Measurements from ENCODE around the gene PLXNB3.

The PLXNB3 gene

DNA sequence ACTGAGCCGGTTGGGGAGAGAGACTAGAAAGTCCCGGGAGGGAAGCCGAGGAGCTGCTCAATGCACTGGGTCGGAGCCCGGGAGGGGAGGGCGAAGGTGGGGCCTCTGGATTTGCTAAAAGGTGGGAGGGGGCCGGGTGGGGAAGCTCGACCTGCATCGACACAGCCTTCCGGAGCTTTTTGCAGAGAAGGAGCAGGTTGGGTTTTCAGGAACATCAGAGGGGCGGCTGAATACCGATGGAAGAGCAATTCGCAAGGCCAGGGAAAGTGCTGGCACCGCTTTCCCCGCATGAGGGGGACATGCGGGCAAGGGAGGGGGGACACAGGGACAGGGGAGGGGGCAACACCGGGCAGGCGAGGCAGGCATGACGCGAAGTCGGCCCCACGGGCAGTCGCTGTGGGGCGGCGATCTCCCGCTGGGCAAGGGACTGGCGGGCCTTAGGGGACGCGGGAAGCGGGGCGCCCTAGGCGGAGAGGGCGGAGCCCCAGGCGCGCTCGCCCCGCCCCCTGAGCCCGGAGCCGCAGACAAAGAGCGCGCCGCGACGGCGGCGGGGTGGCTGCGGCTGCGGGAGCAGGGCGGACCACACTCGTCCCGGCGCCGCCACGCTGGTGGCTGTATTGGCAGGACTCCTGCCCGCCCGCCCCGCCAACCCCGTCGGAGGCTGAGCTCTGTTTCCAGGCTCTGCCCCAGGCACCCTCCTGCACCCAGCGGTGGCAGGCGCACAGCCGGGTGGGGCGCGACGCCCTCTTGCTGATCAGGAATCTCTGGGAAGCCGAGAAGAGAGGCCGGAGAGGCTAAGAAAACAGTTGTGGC is 54.7 kb downstream of the PLXNB3 start:
- peak; percentile 29 for DNase-seq

DNA sequence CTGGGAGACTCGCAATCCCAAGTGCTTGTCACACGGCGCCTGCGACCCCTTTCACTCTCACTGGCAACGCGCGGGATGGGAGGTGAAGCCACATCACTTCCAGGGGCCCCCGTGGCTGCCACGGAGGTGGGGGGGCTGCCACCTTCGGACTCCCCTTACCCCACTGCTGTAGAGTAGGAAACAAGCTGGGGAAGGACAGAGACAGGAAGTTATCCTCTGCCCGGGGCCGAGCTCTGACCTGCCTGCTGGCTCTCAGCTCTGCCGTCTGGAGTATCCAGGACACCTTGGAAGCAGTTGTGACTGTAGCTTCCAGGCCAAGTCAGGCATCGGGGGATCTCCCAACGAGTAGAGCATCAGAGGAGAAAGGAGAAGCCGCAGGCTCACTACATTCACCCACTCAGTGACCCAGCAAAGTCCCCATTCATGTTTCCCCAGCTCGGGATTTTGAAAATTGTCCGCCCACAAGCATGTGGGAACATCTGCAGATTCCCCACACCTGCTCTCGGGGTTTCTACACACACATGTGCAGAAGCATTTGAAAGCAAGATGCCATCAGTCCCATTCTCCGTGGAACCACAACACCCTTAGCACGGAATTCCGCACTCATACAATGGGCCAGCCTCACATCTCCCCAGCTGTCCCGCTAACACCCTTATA is 55.5 kb downstream of the PLXNB3 start:
- DNase-seq: no peak

DNA sequence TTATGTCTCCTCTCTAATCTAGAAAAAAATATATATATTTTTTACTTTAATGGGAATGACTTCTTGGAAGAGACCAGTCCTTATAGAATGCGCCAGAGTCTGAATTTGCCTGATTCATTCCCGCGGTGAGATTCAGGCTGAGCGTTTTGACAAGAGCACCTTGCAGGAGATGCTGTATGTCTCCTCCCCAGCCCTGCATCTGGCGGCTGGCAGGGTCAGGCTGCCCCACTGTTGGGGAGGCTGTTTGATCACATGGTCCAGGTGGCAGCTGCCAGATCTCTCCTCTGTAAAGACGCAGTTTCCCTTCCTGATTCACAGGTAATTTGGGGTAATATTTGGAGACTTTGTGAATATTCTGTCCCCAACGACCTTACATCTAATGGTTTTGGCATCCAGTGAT is 56.6 kb downstream of the PLXNB3 start:
- no peak for DNase-seq

GRCh38 chrX:153821066-153821465 is 57.0 kb downstream of the PLXNB3 start:
- DNase-seq: no peak

- DNase-seq: no peak
These were observed 60.3 kb downstream of the PLXNB3 start for GRCh38 chrX:153824348-153824747.

DNA sequence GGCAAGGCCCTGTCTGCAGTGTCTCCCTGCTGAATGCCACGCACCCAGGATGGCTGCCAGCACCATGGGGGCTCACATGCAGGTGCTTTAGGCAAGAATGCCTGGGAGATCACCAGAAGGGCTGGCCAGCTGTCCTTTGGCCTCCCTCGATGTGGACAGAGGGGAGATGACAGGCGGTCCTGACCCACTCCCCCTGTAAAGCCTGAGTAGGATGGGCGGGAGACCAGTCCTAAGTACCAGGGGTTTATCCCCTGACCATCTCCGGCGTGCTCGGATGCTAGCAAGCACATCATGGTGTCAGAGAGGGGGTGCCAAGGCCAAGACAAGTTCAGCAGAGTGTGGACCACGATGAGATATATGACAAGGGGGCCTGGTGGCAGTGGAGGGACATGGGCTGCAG is 61.0 kb downstream of the PLXNB3 start:
- no peak for DNase-seq

All from activated T-cell treated with anti-CD3 and anti-CD28 coated beads for 4 hours (primary cell).